ENCODE measurements around the gene ARPP21. TPM values are rescaled to one million over a fixed set of nuclear protein-coding genes. Genes with fewer than 3 reads are reported as not detected.

ARPP21 gene
- total and polyA plus RNA-seq, 4 donors = 27.8 to 61.4 (median 49.7) TPM

- Histone ChIP-seq H3K27me3 (ENCODE audit: control insufficient read depth, insufficient read depth, low read length) (no peaks in the 10 kb centered on the region), H3K9me3 (ENCODE audit: control insufficient read depth, insufficient read depth, low read length) (no peaks in the 10 kb centered on the region), H3K4me3 (ENCODE audit: low read depth, low read length) (no peak overlapping the region), H3K27ac (ENCODE audit: low read depth, low read length) (no peak overlapping the region), H3K36me3 (ENCODE audit: control insufficient read depth, insufficient read depth, low read length) (no peaks in the 10 kb centered on the region), H3K4me1 (ENCODE audit: control insufficient read depth, insufficient read depth, low read length) (no peaks in the 10 kb centered on the region)
- no peak for DNase-seq (ENCODE audit: low read depth in 4 of 6, low spot score in 6 of 6)
- no CpG with 5 or more reads among the region's 3 CpGs for WGBS (ENCODE audit: insufficient coverage)
Observed at GRCh38 chr3:35685153-35685552, 45.8 kb downstream of the ARPP21 start.

GRCh38 chr3:35688826-35689225 lies 49.5 kb downstream of the ARPP21 start:
- Histone ChIP-seq H3K27ac (ENCODE audit: low read depth, low read length) (no peak overlapping the region), H3K4me1 (ENCODE audit: control insufficient read depth, insufficient read depth, low read length) (no peaks in the 10 kb centered on the region), H3K9me3 (ENCODE audit: control insufficient read depth, insufficient read depth, low read length) (no peaks in the 10 kb centered on the region), H3K36me3 (ENCODE audit: control insufficient read depth, insufficient read depth, low read length) (no peaks in the 10 kb centered on the region), H3K27me3 (ENCODE audit: control insufficient read depth, insufficient read depth, low read length) (no peaks in the 10 kb centered on the region), H3K4me3 (ENCODE audit: low read depth, low read length) (no peak overlapping the region)
- no peak for DNase-seq (ENCODE audit: low read depth in 4 of 6, low spot score in 6 of 6)
- no CpG with 5 or more reads among the region's 3 CpGs for WGBS (ENCODE audit: insufficient coverage)

GRCh38 chr3:35690271-35690670 lies 50.9 kb downstream of the ARPP21 start:
- WGBS (ENCODE audit: insufficient coverage) = 83% methylated on average over 1 of the region's 4 CpGs
- Histone ChIP-seq H3K4me3 (ENCODE audit: low read depth, low read length) (no peak overlapping the region), H3K27me3 (ENCODE audit: control insufficient read depth, insufficient read depth, low read length) (no peaks in the 10 kb centered on the region), H3K27ac (ENCODE audit: low read depth, low read length) (no peak overlapping the region), H3K4me1 (ENCODE audit: control insufficient read depth, insufficient read depth, low read length) (no peaks in the 10 kb centered on the region), H3K36me3 (ENCODE audit: control insufficient read depth, insufficient read depth, low read length) (no peaks in the 10 kb centered on the region), H3K9me3 (ENCODE audit: control insufficient read depth, insufficient read depth, low read length) (no peaks in the 10 kb centered on the region)
- DNase-seq (ENCODE audit: low read depth in 4 of 6, low spot score in 6 of 6) = peak in 1 of 6 donors; percentile 77

- DNase-seq (ENCODE audit: low read depth in 4 of 6, low spot score in 6 of 6) = no peak
- H3K27ac ChIP-seq (ENCODE audit: low read depth, low read length) = no peak overlapping the region
- H3K36me3 ChIP-seq (ENCODE audit: control insufficient read depth, insufficient read depth, low read length) = peaks cover 7% of the 10 kb centered on the region
- H3K9me3 ChIP-seq (ENCODE audit: control insufficient read depth, insufficient read depth, low read length) = no peaks in the 10 kb centered on the region
- H3K4me1 ChIP-seq (ENCODE audit: control insufficient read depth, insufficient read depth, low read length) = no peaks in the 10 kb centered on the region
- H3K4me3 ChIP-seq (ENCODE audit: low read depth, low read length) = no peak overlapping the region
- H3K27me3 ChIP-seq (ENCODE audit: control insufficient read depth, insufficient read depth, low read length) = no peaks in the 10 kb centered on the region
- no CpG with 5 or more reads among the region's 3 CpGs for WGBS (ENCODE audit: insufficient coverage)
Observed at GRCh38 chr3:35705904-35706303, 66.6 kb downstream of the ARPP21 start.

- 100% methylated on average over 2 of the region's 3 CpGs for WGBS (ENCODE audit: insufficient coverage)
- no peak for DNase-seq (ENCODE audit: low read depth in 4 of 6, low spot score in 6 of 6)
- H3K27ac ChIP-seq (ENCODE audit: low read depth, low read length) = no peak overlapping the region
- no peaks in the 10 kb centered on the region for H3K9me3 ChIP-seq (ENCODE audit: control insufficient read depth, insufficient read depth, low read length)
- peaks cover 7% of the 10 kb centered on the region for H3K36me3 ChIP-seq (ENCODE audit: control insufficient read depth, insufficient read depth, low read length)
- H3K27me3 ChIP-seq (ENCODE audit: control insufficient read depth, insufficient read depth, low read length) = no peaks in the 10 kb centered on the region
- no peaks in the 10 kb centered on the region for H3K4me1 ChIP-seq (ENCODE audit: control insufficient read depth, insufficient read depth, low read length)
- no peak overlapping the region for H3K4me3 ChIP-seq (ENCODE audit: low read depth, low read length)
Observed at GRCh38 chr3:35707904-35708303, 68.6 kb downstream of the ARPP21 start.

- Histone ChIP-seq H3K27me3 (ENCODE audit: control insufficient read depth, insufficient read depth, low read length) (no peaks in the 10 kb centered on the region), H3K27ac (ENCODE audit: low read depth, low read length) (no peak overlapping the region), H3K4me1 (ENCODE audit: control insufficient read depth, insufficient read depth, low read length) (no peaks in the 10 kb centered on the region), H3K9me3 (ENCODE audit: control insufficient read depth, insufficient read depth, low read length) (no peaks in the 10 kb centered on the region), H3K4me3 (ENCODE audit: low read depth, low read length) (no peak overlapping the region), H3K36me3 (ENCODE audit: control insufficient read depth, insufficient read depth, low read length) (peaks cover 7% of the 10 kb centered on the region)
- WGBS (ENCODE audit: insufficient coverage) = 71% methylated on average over 2 of the region's 8 CpGs
- DNase-seq (ENCODE audit: low read depth in 4 of 6, low spot score in 6 of 6) = peak in 1 of 6 donors; percentile 44
Observed at GRCh38 chr3:35708394-35709271, 69.3 kb downstream of the ARPP21 start.

- Histone ChIP-seq H3K4me3 (ENCODE audit: low read depth, low read length) (no peak overlapping the region), H3K27me3 (ENCODE audit: control insufficient read depth, insufficient read depth, low read length) (no peaks in the 10 kb centered on the region), H3K9me3 (ENCODE audit: control insufficient read depth, insufficient read depth, low read length) (no peaks in the 10 kb centered on the region), H3K27ac (ENCODE audit: low read depth, low read length) (no peak overlapping the region), H3K36me3 (ENCODE audit: control insufficient read depth, insufficient read depth, low read length) (peaks cover 7% of the 10 kb centered on the region), H3K4me1 (ENCODE audit: control insufficient read depth, insufficient read depth, low read length) (no peaks in the 10 kb centered on the region)
- peak in 1 of 6 donors; percentile 20 for DNase-seq (ENCODE audit: low read depth in 4 of 6, low spot score in 6 of 6)
- 100% methylated on average over 1 of the region's 3 CpGs for WGBS (ENCODE audit: insufficient coverage)
Observed at GRCh38 chr3:35709691-35710090, 70.4 kb downstream of the ARPP21 start.

- Histone ChIP-seq H3K4me3 (ENCODE audit: low read depth, low read length) (no peak overlapping the region), H3K4me1 (ENCODE audit: control insufficient read depth, insufficient read depth, low read length) (no peaks in the 10 kb centered on the region), H3K27ac (ENCODE audit: low read depth, low read length) (no peak overlapping the region), H3K9me3 (ENCODE audit: control insufficient read depth, insufficient read depth, low read length) (no peaks in the 10 kb centered on the region), H3K27me3 (ENCODE audit: control insufficient read depth, insufficient read depth, low read length) (no peaks in the 10 kb centered on the region), H3K36me3 (ENCODE audit: control insufficient read depth, insufficient read depth, low read length) (peaks cover 7% of the 10 kb centered on the region)
- WGBS (ENCODE audit: insufficient coverage) = no CpG with 5 or more reads among the region's 1 CpG
- peak in 1 of 6 donors; percentile 24 for DNase-seq (ENCODE audit: low read depth in 4 of 6, low spot score in 6 of 6)
Observed at GRCh38 chr3:35710554-35710953, 71.2 kb downstream of the ARPP21 start.

- no peaks in the 10 kb centered on the region for H3K36me3 ChIP-seq (ENCODE audit: control insufficient read depth, insufficient read depth, low read length)
- no peaks in the 10 kb centered on the region for H3K27me3 ChIP-seq (ENCODE audit: control insufficient read depth, insufficient read depth, low read length)
- no peak overlapping the region for H3K4me3 ChIP-seq (ENCODE audit: low read depth, low read length)
- no peaks in the 10 kb centered on the region for H3K4me1 ChIP-seq (ENCODE audit: control insufficient read depth, insufficient read depth, low read length)
- no peaks in the 10 kb centered on the region for H3K9me3 ChIP-seq (ENCODE audit: control insufficient read depth, insufficient read depth, low read length)
- H3K27ac ChIP-seq (ENCODE audit: low read depth, low read length) = no peak overlapping the region
- DNase-seq (ENCODE audit: low read depth in 4 of 6, low spot score in 6 of 6) = no peak
- WGBS (ENCODE audit: insufficient coverage) = no CpG with 5 or more reads among the region's 1 CpG
Observed at GRCh38 chr3:35718921-35719320, 79.6 kb downstream of the ARPP21 start.

GRCh38 chr3:35721628-35722027 lies 82.3 kb downstream of the ARPP21 start:
- Histone ChIP-seq H3K27ac (ENCODE audit: low read depth, low read length) (no peak overlapping the region), H3K27me3 (ENCODE audit: control insufficient read depth, insufficient read depth, low read length) (no peaks in the 10 kb centered on the region), H3K4me1 (ENCODE audit: control insufficient read depth, insufficient read depth, low read length) (no peaks in the 10 kb centered on the region), H3K4me3 (ENCODE audit: low read depth, low read length) (no peak overlapping the region), H3K36me3 (ENCODE audit: control insufficient read depth, insufficient read depth, low read length) (no peaks in the 10 kb centered on the region), H3K9me3 (ENCODE audit: control insufficient read depth, insufficient read depth, low read length) (no peaks in the 10 kb centered on the region)
- 92% methylated on average over 7 of the region's 8 CpGs for WGBS (ENCODE audit: insufficient coverage)
- no peak for DNase-seq (ENCODE audit: low read depth in 4 of 6, low spot score in 6 of 6)
